ENCODE measurements around the gene NXN.
"Not testable (repeated sequence)": the region's sequence is repeated elsewhere in the genome, so short reads cannot be mapped to it uniquely, and the experiment has no call there.

The NXN gene

GRCh38 chr17:862582-862981 lies 117.0 kb downstream of the NXN start:
- no peak for DNase-seq (ENCODE audit: low spot score)

DNA sequence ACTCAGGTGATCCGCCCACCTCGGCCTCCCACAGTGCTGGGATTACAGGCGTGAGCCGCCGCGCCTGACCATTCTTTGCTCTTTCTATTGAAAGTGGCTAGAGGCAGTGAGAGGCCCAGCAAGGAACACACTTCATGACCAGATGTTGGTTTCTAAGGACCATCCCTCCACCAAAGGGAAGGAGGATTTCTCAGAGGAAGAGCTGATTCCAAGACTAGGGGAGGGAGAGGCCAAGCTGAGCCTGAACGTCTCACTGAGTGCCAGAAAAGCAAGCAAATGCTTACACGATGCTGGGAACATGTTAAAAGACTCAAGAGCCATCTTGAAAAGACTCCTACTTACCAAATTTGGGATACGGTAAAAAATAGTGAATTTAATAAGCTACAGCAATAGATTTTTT lies 118.2 kb downstream of the NXN start:
- DNase-seq (ENCODE audit: low spot score), result no peak

- DNase-seq (ENCODE audit: low spot score), result no peak
Measured at GRCh38 chr17:860805-861204, 118.8 kb downstream of the NXN start.

DNA sequence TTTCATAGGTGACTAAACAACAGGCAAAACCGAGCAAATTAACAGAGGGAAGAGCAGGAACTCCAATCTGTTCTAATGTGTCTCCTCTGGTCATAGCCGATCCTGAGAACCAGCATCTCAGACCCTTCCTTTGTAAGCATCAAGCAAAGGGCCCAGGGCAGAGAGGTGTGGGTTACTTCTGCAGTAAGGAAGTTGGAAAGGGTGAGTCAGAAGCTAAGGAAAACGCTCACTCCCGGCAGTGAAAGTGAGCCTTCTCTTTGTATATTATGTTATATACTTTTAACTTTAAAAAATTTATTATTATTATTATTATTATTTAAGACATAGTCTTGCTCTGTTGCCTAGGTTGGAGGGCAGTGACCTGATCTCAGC lies 119.8 kb downstream of the NXN start:
- DNase-seq (ENCODE audit: low spot score), result no peak

GRCh38 chr17:859061-859823 lies 120.3 kb downstream of the NXN start:
- no peak for DNase-seq (ENCODE audit: low spot score)

DNA sequence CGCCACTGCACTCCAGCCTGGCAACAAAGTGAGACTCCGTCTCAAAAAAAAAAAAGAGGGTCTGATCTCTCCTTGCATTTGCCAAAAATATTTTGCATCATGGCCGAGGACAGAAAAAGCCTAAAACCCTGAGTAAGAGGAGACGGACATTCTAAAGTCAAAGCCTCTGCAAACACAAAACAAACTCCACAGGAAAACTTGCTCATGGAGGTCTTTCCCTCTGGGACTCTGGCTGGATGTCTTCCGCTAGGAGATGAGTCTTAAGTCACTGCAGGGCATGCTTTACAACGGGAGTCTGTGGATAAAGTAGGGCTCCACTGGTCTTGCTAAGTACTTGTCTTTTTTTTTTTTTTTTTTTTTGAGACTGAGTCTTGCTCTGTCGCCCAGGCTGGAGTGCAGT lies 123.4 kb downstream of the NXN start:
- DNase-seq (ENCODE audit: low spot score), result no peak

- no peak for DNase-seq (ENCODE audit: low spot score)
Measured at GRCh38 chr17:855569-855968, 124.0 kb downstream of the NXN start.

- DNase-seq (ENCODE audit: low spot score), result not testable (repeated sequence)
Measured at GRCh38 chr17:852850-853249, 126.7 kb downstream of the NXN start.

- DNase-seq (ENCODE audit: low spot score), result no peak
Measured at GRCh38 chr17:852349-852748, 127.2 kb downstream of the NXN start.

GRCh38 chr17:851924-852323 lies 127.7 kb downstream of the NXN start:
- DNase-seq (ENCODE audit: low spot score), result no peak

GRCh38 chr17:850851-851763 lies 128.5 kb downstream of the NXN start:
- DNase-seq (ENCODE audit: low spot score), result no peak

GRCh38 chr17:850086-850850 lies 129.3 kb downstream of the NXN start:
- DNase-seq (ENCODE audit: low spot score), result no peak

DNA sequence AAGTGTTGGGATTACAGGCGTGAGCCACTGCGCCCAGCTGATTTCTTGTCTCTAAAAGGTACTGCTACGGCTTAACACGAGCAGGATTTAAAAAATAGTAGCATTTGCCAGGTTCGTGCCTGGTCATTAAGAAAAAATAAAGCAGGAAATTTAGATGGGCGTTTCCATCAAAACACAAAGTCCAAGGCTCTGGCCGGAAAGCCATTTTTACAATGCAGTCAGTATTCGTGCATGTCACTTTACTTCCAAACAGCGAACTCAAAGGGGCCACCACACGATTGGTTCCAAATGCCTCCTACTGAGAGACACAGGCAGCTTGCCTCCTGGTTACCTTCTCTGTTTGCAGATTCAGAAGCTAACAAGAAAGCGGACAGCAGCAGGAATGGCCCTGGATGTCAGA lies 131.2 kb downstream of the NXN start:
- no peak for DNase-seq (ENCODE audit: low spot score)

DNA sequence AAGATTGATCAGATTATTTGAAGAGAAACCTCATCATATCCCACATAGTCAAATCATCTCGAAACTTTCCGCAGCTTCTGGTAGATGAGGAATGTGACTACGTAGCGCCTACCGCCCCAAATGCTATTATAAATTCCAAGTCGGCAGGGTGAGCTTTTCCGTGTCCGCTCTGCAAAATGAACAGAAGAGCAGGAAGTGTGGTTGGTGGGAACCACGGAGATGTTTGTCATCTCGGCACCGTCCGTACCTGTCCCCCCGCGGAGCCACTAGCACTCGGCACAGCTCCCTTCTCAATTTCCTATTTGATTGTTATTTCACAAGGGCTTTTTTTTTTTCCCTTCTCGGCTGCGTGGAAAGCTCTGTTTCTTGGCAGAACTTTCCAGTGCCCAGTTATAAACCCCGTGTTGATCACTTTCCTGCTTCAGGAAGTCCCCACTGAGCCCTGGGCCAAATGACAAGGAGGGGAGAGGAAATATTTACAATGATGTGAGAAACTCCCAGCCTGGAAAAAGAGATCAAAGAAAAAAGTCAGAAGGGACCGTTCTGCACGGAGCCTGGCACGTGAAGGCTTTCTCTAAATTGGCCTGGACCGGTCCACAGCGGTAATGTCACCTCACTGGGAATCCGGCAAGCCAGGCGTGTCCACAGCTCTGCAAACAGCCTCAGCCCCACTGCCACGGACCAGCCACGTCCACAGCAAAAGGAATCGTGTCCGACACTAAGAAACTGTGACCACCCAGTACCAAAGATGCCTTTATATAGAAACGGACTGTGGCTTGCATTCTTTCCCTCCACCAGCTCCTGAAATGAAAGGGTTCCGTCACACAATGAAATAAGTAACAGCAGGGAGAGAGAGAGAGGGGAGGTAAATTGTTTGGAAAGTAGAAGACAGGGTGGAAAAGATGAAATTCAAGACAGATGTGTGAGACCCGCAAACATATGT lies 132.4 kb downstream of the NXN start:
- no peak for DNase-seq (ENCODE audit: low spot score)

GRCh38 chr17:841313-841712 lies 138.3 kb downstream of the NXN start:
- no peak for DNase-seq (ENCODE audit: low spot score)

DNA sequence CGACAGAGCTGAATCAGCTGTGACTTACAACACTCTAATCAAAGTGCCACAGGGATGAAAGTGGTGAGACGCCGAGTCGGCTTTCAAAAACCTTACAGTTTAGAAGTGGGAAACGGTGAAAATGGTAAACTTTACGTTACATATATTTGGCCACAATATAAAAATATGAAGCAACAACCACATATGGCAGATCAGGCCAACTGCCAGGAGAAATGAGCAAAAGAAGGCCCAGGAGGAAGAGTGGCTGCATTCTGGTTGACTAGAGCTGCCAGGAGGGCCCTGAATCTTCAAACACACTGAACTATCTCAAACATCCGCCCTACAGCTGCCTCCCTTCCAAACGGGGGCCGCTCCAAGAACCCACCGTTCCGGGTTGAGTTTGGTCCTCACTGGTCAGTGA lies 141.1 kb downstream of the NXN start:
- no peak for DNase-seq (ENCODE audit: low spot score)

DNA sequence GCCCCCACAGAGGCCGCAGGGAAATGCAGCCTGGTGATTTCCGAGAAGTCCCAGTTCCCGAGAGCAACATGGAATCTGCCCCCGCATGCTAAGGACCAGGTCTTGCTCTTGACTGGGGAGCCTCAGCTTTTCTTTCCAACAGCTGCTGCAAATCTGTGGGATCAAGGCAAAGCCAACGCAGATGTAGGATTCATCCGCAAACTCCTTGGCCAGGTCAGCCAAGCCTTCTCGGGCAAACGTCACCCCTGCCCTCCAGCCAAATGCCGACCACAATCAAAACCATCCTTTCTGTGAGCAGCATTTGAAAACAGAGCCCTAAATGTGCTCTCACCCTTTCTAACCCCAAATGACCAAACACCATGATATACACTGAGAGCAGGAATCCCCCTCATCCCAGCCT lies 143.4 kb downstream of the NXN start:
- DNase-seq (ENCODE audit: low spot score), result no peak

- DNase-seq (ENCODE audit: low spot score), result not testable (repeated sequence)
Measured at GRCh38 chr17:835721-836120, 143.9 kb downstream of the NXN start.

DNA sequence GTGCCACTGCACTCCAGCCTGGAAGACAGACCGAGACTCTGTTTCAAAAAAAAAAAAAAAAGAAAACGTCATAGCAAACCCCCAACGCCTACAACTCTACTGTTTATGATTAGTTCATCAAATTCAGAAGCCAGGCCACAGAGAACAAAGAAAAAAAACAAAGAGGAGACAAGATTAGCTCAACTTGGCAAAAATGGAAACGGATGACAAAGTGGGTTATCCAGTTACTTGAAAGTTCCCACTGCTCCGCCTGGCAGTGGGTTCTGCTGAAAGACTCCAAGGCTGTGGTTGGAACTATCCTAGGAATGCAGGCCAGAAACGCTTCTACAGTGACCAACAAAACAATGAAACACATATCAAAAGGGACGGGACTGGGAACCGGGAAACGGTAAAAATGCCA lies 144.3 kb downstream of the NXN start:
- DNase-seq (ENCODE audit: low spot score), result no peak

- DNase-seq (ENCODE audit: low spot score), result no peak
Measured at GRCh38 chr17:834136-834535, 145.4 kb downstream of the NXN start.

GRCh38 chr17:830950-831349 lies 148.6 kb downstream of the NXN start:
- no peak for DNase-seq (ENCODE audit: low spot score)

DNA sequence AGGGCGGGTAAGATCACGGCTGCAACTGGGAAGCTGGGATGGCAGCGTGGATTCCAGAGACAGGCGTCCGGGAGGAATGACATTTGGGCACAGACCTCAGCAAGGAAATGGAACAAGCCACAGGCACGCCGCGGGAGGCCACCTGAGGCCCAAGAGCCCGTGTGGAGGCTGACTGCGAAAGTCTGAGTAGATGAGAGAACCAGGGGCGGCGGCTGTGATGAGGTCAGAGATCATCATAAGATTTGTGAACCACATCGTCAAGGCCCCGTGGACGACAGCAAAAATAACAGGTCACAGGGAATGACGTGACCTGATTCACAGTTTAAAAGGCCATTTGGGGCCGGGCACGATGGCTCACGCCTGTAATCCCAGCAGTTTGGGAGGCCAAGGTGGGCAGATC lies 149.2 kb downstream of the NXN start:
- DNase-seq (ENCODE audit: low spot score), result no peak
